HEK293 (cell line): ENCODE results near the gene MYL12A.

ENCODE experiments used
- HOXA7 ChIP-seq: sonication (generic); formaldehyde crosslinking; IDR thresholded peaks from 2 replicates; pipeline ENCODE4 v1.8.1; 2022; ENCODE audit warnings: missing genetic modification reagents, borderline replicate concordance
- KLF10 ChIP-seq: fragments of 450-650 bp; IDR thresholded peaks from 2 replicates; pipeline ENCODE4 v1.5.1; 2018; ENCODE audit warnings: missing biosample characterization, mild to moderate bottlenecking, missing genetic modification characterization
- KLF7 ChIP-seq: fragments of 450-650 bp; formaldehyde crosslinking; IDR thresholded peaks from 2 replicates; pipeline ENCODE4 v1.5.1; 2016; ENCODE audit warnings: missing biosample characterization, missing genetic modification characterization, borderline replicate concordance
- MEIS1 ChIP-seq: sonication (generic); formaldehyde crosslinking; IDR thresholded peaks from 2 replicates; pipeline ENCODE4 v1.8.1; 2022; ENCODE audit warnings: missing genetic modification reagents, mild to moderate bottlenecking, borderline replicate concordance
- OSR2 ChIP-seq: fragments of 450-650 bp; formaldehyde crosslinking; IDR thresholded peaks from 2 replicates; pipeline ENCODE4 v1.5.1; 2016; ENCODE audit warnings: missing biosample characterization, missing genetic modification characterization
- SP3 ChIP-seq: fragments of 450-650 bp; formaldehyde crosslinking; IDR thresholded peaks from 2 replicates; pipeline ENCODE4 v1.5.1; 2016; ENCODE audit warnings: missing biosample characterization, missing genetic modification characterization
- TRIM28 ChIP-seq: IDR thresholded peaks from 2 replicates; pipeline ENCODE4 v1.6.1; 2011; ENCODE audit warnings: low read length, control low read depth, borderline replicate concordance
- ZBTB17 ChIP-seq: fragments of 450-650 bp; formaldehyde crosslinking; IDR thresholded peaks from 2 replicates; pipeline ENCODE4 v1.5.1; 2016; ENCODE audit warnings: missing biosample characterization, missing genetic modification characterization
- ZBTB20 ChIP-seq: fragments of 450-650 bp; formaldehyde crosslinking; IDR thresholded peaks from 2 replicates; pipeline ENCODE4 v1.5.1; 2016; ENCODE audit warnings: missing biosample characterization, missing genetic modification characterization
- ZBTB8A ChIP-seq: fragments of 450-650 bp; formaldehyde crosslinking; IDR thresholded peaks from 2 replicates; pipeline ENCODE4 v1.5.1; 2016; ENCODE audit warnings: missing biosample characterization, missing genetic modification characterization
- ZNF10 ChIP-seq: fragments of 450-650 bp; formaldehyde crosslinking; IDR thresholded peaks from 2 replicates; pipeline ENCODE4 v1.5.1; 2017; ENCODE audit warnings: missing biosample characterization, missing genetic modification characterization
- ZNF121 ChIP-seq: fragments of 450-650 bp; formaldehyde crosslinking; IDR thresholded peaks from 2 replicates; pipeline ENCODE4 v1.5.1; 2016; ENCODE audit warnings: missing biosample characterization, missing genetic modification characterization
- ZNF157 ChIP-seq: fragments of 450-650 bp; formaldehyde crosslinking; IDR thresholded peaks from 2 replicates; pipeline ENCODE4 v1.5.1; 2016; ENCODE audit warnings: missing biosample characterization, missing genetic modification characterization
- ZNF16 ChIP-seq: fragments of 450-650 bp; formaldehyde crosslinking; IDR thresholded peaks from 2 replicates; pipeline ENCODE4 v1.5.1; 2016; ENCODE audit warnings: low read depth, missing biosample characterization, missing genetic modification characterization
- ZNF184 ChIP-seq: fragments of 450-650 bp; IDR thresholded peaks from 2 replicates; pipeline ENCODE4 v1.5.1; 2018; ENCODE audit warnings: missing biosample characterization, mild to moderate bottlenecking, missing genetic modification characterization
- ZNF311 ChIP-seq: fragments of 450-650 bp; formaldehyde crosslinking; IDR thresholded peaks from 2 replicates; pipeline ENCODE4 v1.5.1; 2017; ENCODE audit warnings: missing biosample characterization, missing genetic modification characterization, borderline replicate concordance
- ZNF335 ChIP-seq: fragments of 450-650 bp; formaldehyde crosslinking; conservative IDR thresholded peaks from 2 replicates; pipeline ENCODE4 v1.5.1; 2016; ENCODE audit warnings: missing biosample characterization, missing genetic modification characterization
- ZNF366 ChIP-seq: fragments of 450-650 bp; formaldehyde crosslinking; conservative IDR thresholded peaks from 2 replicates; pipeline ENCODE4 v1.5.1; 2016; ENCODE audit warnings: missing biosample characterization, missing genetic modification characterization
- ZNF391 ChIP-seq: fragments of 450-650 bp; formaldehyde crosslinking; IDR thresholded peaks from 2 replicates; pipeline ENCODE4 v1.5.1; 2016; ENCODE audit warnings: low read depth, missing biosample characterization, missing genetic modification characterization, borderline replicate concordance
- ZNF529 ChIP-seq: fragments of 450-650 bp; formaldehyde crosslinking; IDR thresholded peaks from 2 replicates; pipeline ENCODE4 v1.5.1; 2017; ENCODE audit warnings: missing genetic modification characterization, missing biosample characterization; ENCODE audit not compliant: insufficient replicate concordance
- ZNF560 ChIP-seq: fragments of 450-650 bp; formaldehyde crosslinking; IDR thresholded peaks from 2 replicates; pipeline ENCODE4 v1.5.1; 2017; ENCODE audit warnings: missing biosample characterization, missing genetic modification characterization, borderline replicate concordance
- ZNF596 ChIP-seq: fragments of 450-650 bp; IDR thresholded peaks from 2 replicates; pipeline ENCODE4 v1.5.0; 2018; ENCODE audit warnings: missing biosample characterization, mild to moderate bottlenecking, missing genetic modification characterization, moderate library complexity
- ZNF624 ChIP-seq: fragments of 450-650 bp; formaldehyde crosslinking; IDR thresholded peaks from 2 replicates; pipeline ENCODE4 v1.5.1; 2017; ENCODE audit warnings: missing biosample characterization, missing genetic modification characterization
- ZNF626 ChIP-seq: fragments of 450-650 bp; sonication (Bioruptor Pico); formaldehyde crosslinking; IDR thresholded peaks from 2 replicates; pipeline ENCODE4 v1.5.1; 2018; ENCODE audit warnings: missing biosample characterization, missing genetic modification characterization, inconsistent platforms
- ZNF629 ChIP-seq: fragments of 450-650 bp; formaldehyde crosslinking; IDR thresholded peaks from 2 replicates; pipeline ENCODE4 v1.5.1; 2017; ENCODE audit warnings: missing biosample characterization, missing genetic modification characterization
- ZNF707 ChIP-seq: fragments of 450-650 bp; formaldehyde crosslinking; IDR thresholded peaks from 2 replicates; pipeline ENCODE4 v1.5.1; 2016; ENCODE audit warnings: missing biosample characterization, missing genetic modification characterization
- ZNF777 ChIP-seq: fragments of 450-650 bp; formaldehyde crosslinking; IDR thresholded peaks from 2 replicates; pipeline ENCODE4 v1.5.1; 2017; ENCODE audit warnings: missing biosample characterization, missing genetic modification characterization, borderline replicate concordance
- ZNF843 ChIP-seq: fragments of 450-650 bp; formaldehyde crosslinking; IDR thresholded peaks from 2 replicates; pipeline ENCODE4 v1.5.1; 2016; ENCODE audit warnings: missing biosample characterization, missing genetic modification characterization
- TF ChIP-seq, protein P1 (sequence below): fragments of 450-650 bp; formaldehyde crosslinking; IDR thresholded peaks from 2 replicates; pipeline ENCODE4 v1.5.1; 2016; ENCODE audit warnings: missing biosample characterization, missing genetic modification characterization
- TF ChIP-seq, protein P2 (sequence below): fragments of 450-650 bp; formaldehyde crosslinking; IDR thresholded peaks from 2 replicates; pipeline ENCODE4 v1.5.1; 2016; ENCODE audit warnings: missing biosample characterization, missing genetic modification characterization
- TF ChIP-seq, protein P3 (sequence below): fragments of 450-650 bp; formaldehyde crosslinking; IDR thresholded peaks from 2 replicates; pipeline ENCODE4 v1.5.1; 2017; ENCODE audit warnings: missing biosample characterization, mild to moderate bottlenecking, missing genetic modification characterization, moderate library complexity
- TF ChIP-seq, protein P4 (sequence below): fragments of 450-650 bp; formaldehyde crosslinking; IDR thresholded peaks from 2 replicates; pipeline ENCODE4 v1.5.1; 2016; ENCODE audit warnings: missing biosample characterization, missing genetic modification characterization
- TF ChIP-seq, protein P5 (sequence below): fragments of 450-650 bp; formaldehyde crosslinking; IDR thresholded peaks from 2 replicates; pipeline ENCODE4 v1.5.1; 2017; ENCODE audit warnings: missing biosample characterization, missing genetic modification characterization

The MYL12A gene

DNA sequence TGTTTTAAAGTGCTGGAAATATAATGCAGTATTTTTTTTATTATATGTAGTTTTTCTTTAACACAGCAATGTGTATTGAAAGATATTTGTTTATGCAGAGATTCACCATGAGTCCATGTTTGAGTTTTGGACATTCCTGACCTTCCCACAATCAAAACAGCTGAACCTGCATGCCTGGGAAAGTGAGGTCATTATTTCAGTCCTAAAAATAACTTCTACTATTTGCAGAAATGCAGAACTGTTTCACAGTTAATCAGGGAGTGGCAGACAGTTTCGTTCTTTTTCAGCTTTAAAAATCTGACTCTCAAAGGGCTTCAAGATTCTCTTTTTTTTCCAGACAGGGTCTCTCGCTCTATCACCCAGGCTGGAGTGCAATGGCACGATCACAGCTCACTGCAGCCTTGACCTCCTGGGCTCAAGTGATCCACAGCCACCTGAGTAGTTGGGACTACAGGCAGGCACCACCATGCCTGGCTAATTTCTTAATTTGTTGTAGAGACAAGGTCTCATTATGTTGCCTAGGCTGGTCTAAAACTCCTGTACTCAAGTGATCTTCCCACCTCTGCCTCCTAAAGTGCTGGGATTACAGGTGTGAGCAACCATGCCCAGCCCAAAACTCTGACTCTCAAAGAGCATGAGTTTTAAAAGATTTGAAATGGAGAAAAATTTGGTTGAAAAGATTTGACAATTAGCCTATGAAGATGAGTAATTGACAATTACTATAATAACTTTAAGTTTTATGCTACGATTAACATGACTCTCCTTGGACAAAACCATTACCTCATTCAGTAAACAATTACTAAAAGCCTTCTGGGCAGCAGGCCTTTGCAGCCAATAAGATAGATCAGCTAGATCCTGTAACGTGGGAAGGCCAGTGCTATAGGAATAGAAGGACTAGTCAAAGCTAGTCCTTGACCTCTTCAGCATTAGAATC, 9.4 kb downstream of the MYL12A start (continued):
- no peak for TF ChIP-seq HOXA7 (CRISPR knock-in tag)
- TF ChIP-seq, protein P1, sequence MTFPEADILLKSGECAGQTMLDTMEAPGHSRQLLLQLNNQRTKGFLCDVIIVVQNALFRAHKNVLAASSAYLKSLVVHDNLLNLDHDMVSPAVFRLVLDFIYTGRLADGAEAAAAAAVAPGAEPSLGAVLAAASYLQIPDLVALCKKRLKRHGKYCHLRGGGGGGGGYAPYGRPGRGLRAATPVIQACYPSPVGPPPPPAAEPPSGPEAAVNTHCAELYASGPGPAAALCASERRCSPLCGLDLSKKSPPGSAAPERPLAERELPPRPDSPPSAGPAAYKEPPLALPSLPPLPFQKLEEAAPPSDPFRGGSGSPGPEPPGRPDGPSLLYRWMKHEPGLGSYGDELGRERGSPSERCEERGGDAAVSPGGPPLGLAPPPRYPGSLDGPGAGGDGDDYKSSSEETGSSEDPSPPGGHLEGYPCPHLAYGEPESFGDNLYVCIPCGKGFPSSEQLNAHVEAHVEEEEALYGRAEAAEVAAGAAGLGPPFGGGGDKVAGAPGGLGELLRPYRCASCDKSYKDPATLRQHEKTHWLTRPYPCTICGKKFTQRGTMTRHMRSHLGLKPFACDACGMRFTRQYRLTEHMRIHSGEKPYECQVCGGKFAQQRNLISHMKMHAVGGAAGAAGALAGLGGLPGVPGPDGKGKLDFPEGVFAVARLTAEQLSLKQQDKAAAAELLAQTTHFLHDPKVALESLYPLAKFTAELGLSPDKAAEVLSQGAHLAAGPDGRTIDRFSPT (tag by site-specific recombination) = no peak
- TF ChIP-seq ZNF184 (tag by site-specific recombination) = 0 out of 2 replicates have a peak, but pooled peaks have one; percentile 30
- 0 out of 2 replicates have a peak, but pooled peaks have one; percentile 14 for TF ChIP-seq ZNF335 (tag by site-specific recombination)
- TF ChIP-seq ZNF529 (tag by site-specific recombination) = no peak
- TF ChIP-seq ZNF624 (tag by site-specific recombination) = no peak
- peak; percentile 20; the same call in 1 of the 2 replicates for TF ChIP-seq ZNF629 (tag by site-specific recombination)
- TF ChIP-seq, protein P2, sequence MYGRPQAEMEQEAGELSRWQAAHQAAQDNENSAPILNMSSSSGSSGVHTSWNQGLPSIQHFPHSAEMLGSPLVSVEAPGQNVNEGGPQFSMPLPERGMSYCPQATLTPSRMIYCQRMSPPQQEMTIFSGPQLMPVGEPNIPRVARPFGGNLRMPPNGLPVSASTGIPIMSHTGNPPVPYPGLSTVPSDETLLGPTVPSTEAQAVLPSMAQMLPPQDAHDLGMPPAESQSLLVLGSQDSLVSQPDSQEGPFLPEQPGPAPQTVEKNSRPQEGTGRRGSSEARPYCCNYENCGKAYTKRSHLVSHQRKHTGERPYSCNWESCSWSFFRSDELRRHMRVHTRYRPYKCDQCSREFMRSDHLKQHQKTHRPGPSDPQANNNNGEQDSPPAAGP (tag by site-specific recombination) = 0 out of 2 replicates have a peak, but pooled peaks have one; percentile 38
- no peak for TF ChIP-seq KLF7 (tag by site-specific recombination)
- TF ChIP-seq KLF10 (tag by site-specific recombination) = peak; percentile 12; the same call in 1 of the 2 replicates
- TF ChIP-seq MEIS1 = no peak
- no peak for TF ChIP-seq ZNF777 (tag by site-specific recombination)
- no peak for TF ChIP-seq ZNF16 (tag by site-specific recombination)
- peak; percentile 67; the same call in 1 of the 2 replicates for TF ChIP-seq ZNF10 (tag by site-specific recombination)
- TF ChIP-seq ZBTB20 (tag by site-specific recombination) = no peak
- TF ChIP-seq, protein P3, sequence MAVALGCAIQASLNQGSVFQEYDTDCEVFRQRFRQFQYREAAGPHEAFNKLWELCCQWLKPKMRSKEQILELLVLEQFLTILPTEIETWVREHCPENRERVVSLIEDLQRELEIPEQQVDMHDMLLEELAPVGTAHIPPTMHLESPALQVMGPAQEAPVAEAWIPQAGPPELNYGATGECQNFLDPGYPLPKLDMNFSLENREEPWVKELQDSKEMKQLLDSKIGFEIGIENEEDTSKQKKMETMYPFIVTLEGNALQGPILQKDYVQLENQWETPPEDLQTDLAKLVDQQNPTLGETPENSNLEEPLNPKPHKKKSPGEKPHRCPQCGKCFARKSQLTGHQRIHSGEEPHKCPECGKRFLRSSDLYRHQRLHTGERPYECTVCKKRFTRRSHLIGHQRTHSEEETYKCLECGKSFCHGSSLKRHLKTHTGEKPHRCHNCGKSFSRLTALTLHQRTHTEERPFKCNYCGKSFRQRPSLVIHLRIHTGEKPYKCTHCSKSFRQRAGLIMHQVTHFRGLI (tag by site-specific recombination) = peak; percentile 26; the same call in 1 of the 2 replicates
- TF ChIP-seq, protein P4, sequence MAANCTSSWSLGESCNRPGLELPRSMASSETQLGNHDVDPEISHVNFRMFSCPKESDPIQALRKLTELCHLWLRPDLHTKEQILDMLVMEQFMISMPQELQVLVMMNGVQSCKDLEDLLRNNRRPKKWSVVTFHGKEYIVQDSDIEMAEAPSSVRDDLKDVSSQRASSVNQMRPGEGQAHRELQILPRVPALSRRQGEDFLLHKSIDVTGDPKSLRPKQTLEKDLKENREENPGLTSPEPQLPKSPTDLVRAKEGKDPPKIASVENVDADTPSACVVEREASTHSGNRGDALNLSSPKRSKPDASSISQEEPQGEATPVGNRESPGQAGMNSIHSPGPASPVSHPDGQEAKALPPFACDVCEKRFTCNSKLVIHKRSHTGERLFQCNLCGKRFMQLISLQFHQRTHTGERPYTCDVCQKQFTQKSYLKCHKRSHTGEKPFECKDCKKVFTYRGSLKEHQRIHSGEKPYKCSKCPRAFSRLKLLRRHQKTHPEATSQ (tag by site-specific recombination) = no peak
- TF ChIP-seq ZNF560 (tag by site-specific recombination) = no peak
- peak; percentile 19; the same call in 1 of the 2 replicates for TF ChIP-seq ZNF843 (tag by site-specific recombination)
- no peak for TF ChIP-seq ZNF391
- TF ChIP-seq ZBTB8A (tag by site-specific recombination) = no peak
- peak; percentile 21; the same call in 1 of the 2 replicates for TF ChIP-seq OSR2 (tag by site-specific recombination)
- TF ChIP-seq ZNF366 (tag by site-specific recombination) = peak; percentile 71
- no peak for TF ChIP-seq ZNF157 (tag by site-specific recombination)
- TF ChIP-seq ZNF311 (tag by site-specific recombination) = no peak
- TF ChIP-seq SP3 (tag by site-specific recombination) = peak; percentile 11; the same call in 1 of the 2 replicates
- TF ChIP-seq ZBTB17 = 0 out of 2 replicates have a peak, but pooled peaks have one; percentile 33
- TF ChIP-seq ZNF626 (tag by site-specific recombination) = no peak
- no peak for TF ChIP-seq ZNF596 (tag by site-specific recombination)
- no peak for TF ChIP-seq TRIM28
- no peak for TF ChIP-seq ZNF121 (tag by site-specific recombination)
- no peak for TF ChIP-seq ZNF707 (tag by site-specific recombination)
- TF ChIP-seq, protein P5, sequence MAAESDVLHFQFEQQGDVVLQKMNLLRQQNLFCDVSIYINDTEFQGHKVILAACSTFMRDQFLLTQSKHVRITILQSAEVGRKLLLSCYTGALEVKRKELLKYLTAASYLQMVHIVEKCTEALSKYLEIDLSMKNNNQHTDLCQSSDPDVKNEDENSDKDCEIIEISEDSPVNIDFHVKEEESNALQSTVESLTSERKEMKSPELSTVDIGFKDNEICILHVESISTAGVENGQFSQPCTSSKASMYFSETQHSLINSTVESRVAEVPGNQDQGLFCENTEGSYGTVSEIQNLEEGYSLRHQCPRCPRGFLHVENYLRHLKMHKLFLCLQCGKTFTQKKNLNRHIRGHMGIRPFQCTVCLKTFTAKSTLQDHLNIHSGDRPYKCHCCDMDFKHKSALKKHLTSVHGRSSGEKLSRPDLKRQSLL (tag by site-specific recombination) = 0 out of 2 replicates have a peak, but pooled peaks have one; percentile 54
